WERI-Rb-1 (cell line): ENCODE data around the gene PTPDC1.
"Not testable (repeated sequence)": the region's sequence is repeated elsewhere in the genome, so short reads cannot be mapped to it uniquely, and the experiment has no call there.

Experiments
- DNase-seq: peaks from one replicate; pipeline ENCODE4 v3.0.0-alpha.2; 2020
- H3K27ac ChIP-seq: fragments of 250-450 bp; sonication (Bioruptor Pico); 2 replicates; pipeline ENCODE4 v1.5.1; 2020; ENCODE audit warnings: mild to moderate bottlenecking, moderate library complexity
- H3K27me3 ChIP-seq: fragments of 250-450 bp; sonication (Bioruptor Pico); 2 replicates; pipeline ENCODE4 v1.5.1; 2021; ENCODE audit warnings: mild to moderate bottlenecking, low read depth, moderate library complexity; ENCODE audit not compliant: insufficient read depth, severe bottlenecking
- H3K36me3 ChIP-seq: fragments of 250-450 bp; sonication (Bioruptor Pico); 2 replicates; pipeline ENCODE4 v1.5.1; 2020; ENCODE audit warnings: mild to moderate bottlenecking, moderate library complexity
- H3K4me3 ChIP-seq: 2 replicates; pipeline ENCODE4 v1.5.1; 2011; ENCODE audit warnings: low read depth, mild to moderate bottlenecking, control low read depth, low read length
- H3K9me3 ChIP-seq: fragments of 250-450 bp; sonication (Bioruptor Pico); 2 replicates; pipeline ENCODE4 v1.5.1; 2021; ENCODE audit warnings: mild to moderate bottlenecking, moderate library complexity; ENCODE audit not compliant: severe bottlenecking
- TF ChIP-seq, protein P1 (sequence below): IDR thresholded peaks from 2 replicates; pipeline ENCODE4 v1.5.1; 2011; ENCODE audit warnings: low read depth, mild to moderate bottlenecking, control low read depth, inconsistent platforms, low read length

The PTPDC1 gene

DNA sequence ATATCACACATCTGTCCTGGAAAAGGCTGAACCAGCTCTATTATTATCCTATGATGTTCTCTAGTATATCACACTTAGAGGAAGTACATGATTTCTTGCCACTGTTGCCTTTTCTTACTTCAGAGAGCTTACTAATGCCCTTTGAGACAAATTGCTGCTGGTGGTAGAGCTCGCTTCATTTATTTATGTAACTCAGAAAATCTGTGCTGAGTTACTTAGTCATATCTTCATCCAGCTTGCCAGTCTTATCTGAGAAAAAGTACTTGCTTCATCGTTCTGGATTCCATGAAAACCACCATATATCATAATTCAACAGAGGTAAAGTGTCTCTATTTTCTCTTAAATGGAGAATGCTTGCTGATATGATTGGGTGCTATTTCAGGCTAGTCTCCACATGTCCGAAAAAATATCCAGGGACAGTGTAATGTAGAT, 26.6 kb downstream of the PTPDC1 start:
- Histone ChIP-seq H3K27me3 (no peaks in the 10 kb centered on the region), H3K4me3 (no peak overlapping the region), H3K36me3 (no peaks in the 10 kb centered on the region), H3K27ac (no peak overlapping the region), H3K9me3 (no peaks in the 10 kb centered on the region)
- no peak for DNase-seq
- TF ChIP-seq, protein P1, sequence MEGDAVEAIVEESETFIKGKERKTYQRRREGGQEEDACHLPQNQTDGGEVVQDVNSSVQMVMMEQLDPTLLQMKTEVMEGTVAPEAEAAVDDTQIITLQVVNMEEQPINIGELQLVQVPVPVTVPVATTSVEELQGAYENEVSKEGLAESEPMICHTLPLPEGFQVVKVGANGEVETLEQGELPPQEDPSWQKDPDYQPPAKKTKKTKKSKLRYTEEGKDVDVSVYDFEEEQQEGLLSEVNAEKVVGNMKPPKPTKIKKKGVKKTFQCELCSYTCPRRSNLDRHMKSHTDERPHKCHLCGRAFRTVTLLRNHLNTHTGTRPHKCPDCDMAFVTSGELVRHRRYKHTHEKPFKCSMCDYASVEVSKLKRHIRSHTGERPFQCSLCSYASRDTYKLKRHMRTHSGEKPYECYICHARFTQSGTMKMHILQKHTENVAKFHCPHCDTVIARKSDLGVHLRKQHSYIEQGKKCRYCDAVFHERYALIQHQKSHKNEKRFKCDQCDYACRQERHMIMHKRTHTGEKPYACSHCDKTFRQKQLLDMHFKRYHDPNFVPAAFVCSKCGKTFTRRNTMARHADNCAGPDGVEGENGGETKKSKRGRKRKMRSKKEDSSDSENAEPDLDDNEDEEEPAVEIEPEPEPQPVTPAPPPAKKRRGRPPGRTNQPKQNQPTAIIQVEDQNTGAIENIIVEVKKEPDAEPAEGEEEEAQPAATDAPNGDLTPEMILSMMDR: no peak

DNA sequence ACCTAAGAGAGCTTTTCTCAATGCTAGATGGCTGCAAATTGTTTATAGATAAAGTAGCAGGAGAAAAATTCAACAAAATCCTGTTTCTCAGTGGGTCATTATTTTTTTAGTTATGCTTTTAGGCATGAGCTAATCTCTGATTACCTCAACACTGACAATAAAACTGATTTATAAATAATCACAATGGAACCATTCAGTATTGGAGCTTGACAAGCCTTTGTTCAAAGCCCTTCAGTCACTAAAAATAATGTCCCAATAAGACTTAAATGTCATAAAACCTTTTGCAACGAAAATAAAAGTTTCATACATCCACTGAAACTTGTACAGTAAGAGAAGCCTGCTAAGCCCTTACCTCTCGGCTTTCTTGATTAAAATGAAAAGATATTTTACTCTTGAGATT, 27.2 kb downstream of the PTPDC1 start:
- no peaks in the 10 kb centered on the region for H3K9me3 ChIP-seq
- DNase-seq: no peak
- TF ChIP-seq, protein P1: no peak
- H3K36me3 ChIP-seq: no peaks in the 10 kb centered on the region
- no peaks in the 10 kb centered on the region for H3K27me3 ChIP-seq
- H3K27ac ChIP-seq: no peak overlapping the region
- H3K4me3 ChIP-seq: no peak overlapping the region

DNA sequence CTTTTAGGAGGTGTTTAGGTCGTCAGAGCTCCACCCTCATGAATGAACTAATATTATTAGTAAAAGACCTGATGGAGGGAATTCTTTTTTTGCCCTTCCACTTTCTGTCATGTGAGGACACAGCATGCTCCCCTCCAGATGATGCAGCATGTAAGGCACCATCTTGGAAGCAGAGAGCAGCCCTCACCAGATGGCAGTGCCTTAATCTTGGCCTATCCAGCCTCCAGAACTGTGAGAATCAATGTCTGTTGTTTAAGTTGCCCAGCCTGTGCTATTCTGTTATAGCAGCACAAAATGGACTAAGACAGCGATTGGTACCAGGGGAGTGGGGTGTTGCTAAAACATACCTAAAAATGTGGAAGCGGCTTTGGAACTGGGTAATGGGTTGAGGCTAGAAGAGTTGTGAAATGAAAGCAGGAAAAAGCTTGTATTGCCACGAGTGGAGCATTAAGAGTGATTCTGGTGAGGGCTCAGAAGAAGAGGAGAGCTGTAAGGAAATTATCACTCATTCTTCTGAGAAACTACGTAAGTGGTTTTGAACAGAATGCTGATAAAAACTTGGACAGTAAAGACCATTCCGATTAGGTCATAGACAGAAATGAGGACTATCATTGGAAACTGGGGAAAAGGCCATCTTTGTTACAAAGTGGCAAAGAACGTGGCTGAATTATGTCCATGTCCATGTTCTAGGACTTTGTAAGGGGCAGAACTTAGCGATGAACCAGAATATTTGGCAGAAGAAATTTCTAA, 28.6 kb downstream of the PTPDC1 start:
- peak overlapping the region; percentile 39 for H3K27ac ChIP-seq
- no peaks in the 10 kb centered on the region for H3K9me3 ChIP-seq
- no peaks in the 10 kb centered on the region for H3K36me3 ChIP-seq
- DNase-seq: peak; percentile 52
- TF ChIP-seq, protein P1: no peak
- H3K4me3 ChIP-seq: no peak overlapping the region
- no peaks in the 10 kb centered on the region for H3K27me3 ChIP-seq

GRCh38 chr9:94120088-94120487, 35.8 kb downstream of the PTPDC1 start:
- H3K9me3 ChIP-seq, DNase-seq, H3K27ac ChIP-seq, H3K36me3 ChIP-seq, H3K4me3 ChIP-seq, H3K27me3 ChIP-seq: not testable (repeated sequence)

DNA sequence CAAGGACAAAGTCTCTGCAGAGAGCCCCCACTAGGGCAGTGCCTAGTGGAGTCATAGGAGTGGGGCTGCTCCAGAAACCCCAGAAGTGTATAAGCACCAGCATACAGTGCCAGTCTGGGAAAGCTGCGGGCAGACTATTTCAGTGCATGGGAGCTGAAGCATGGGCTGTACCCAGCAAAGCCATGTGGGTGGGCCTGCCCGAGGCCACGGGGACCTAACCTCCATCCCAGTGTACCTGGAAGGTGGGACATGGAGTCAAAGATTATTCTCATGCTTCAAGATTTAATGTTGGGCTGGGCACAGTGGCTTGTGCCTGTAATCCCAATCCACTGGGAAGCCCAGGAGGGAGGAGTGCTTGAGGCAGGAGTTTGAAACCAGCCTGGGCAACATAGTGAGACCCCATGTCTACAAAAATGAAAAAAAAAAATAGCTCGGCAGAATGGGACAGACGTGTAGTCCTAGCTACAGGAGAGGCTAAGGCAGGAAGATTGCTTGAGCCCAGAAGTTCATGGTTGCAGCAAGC, 36.7 kb downstream of the PTPDC1 start:
- TF ChIP-seq, protein P1: no peak
- no peaks in the 10 kb centered on the region for H3K36me3 ChIP-seq
- no peaks in the 10 kb centered on the region for H3K27me3 ChIP-seq
- H3K4me3 ChIP-seq: no peak overlapping the region
- DNase-seq: no peak
- H3K27ac ChIP-seq: no peak overlapping the region
- peaks cover 3% of the 10 kb centered on the region for H3K9me3 ChIP-seq

DNA sequence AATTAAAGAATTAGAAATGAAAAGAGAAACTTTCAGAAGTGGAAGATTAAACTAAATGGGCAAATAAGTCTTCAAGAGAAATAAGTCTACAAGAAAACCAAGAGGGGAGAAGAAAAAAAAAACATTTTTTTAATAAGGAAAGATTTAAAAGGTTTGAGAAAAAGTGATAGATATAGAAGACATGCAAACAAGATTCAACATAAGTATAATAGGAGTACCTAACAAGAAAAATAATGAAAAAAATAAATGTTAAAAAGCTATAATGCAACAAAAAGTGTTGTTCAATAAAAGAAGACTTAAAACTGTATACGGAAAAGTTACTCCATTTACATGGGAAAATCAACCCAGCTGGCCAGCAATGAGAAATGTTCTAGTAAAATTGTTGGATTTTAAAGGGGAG, 42.6 kb downstream of the PTPDC1 start:
- peaks cover 30% of the 10 kb centered on the region for H3K9me3 ChIP-seq

More for the DNA sequence above, 42.6 kb downstream of the PTPDC1 start:
- Histone ChIP-seq H3K4me3 (no peak overlapping the region), H3K27me3 (no peaks in the 10 kb centered on the region), H3K27ac (no peak overlapping the region), H3K36me3 (no peaks in the 10 kb centered on the region)
- DNase-seq: no peak
- TF ChIP-seq, protein P1: no peak
